K562 (cell line): Measurements from ENCODE around the gene RTN4. TPM values are rescaled to one million over a fixed set of nuclear protein-coding genes. Genes with fewer than 3 reads are reported as not detected.

Experiments used
- CREM ChIP-seq: IDR thresholded peaks from 2 replicates; pipeline ENCODE4 v1.6.1; 2014; ENCODE audit warnings: antibody characterized with exemption, low read depth
- MTA2 ChIP-seq: fragments of 450-650 bp; IDR thresholded peaks from 2 replicates; pipeline ENCODE4 v1.6.1; 2016; ENCODE audit warnings: low read depth
- NR1H2 ChIP-seq: sonication (generic); formaldehyde crosslinking; IDR thresholded peaks from 2 replicates; pipeline ENCODE4 v1.4.0; 2020; ENCODE audit warnings: mild to moderate bottlenecking, missing genetic modification reagents
- ZEB2 ChIP-seq: fragments of 450-650 bp; IDR thresholded peaks from 2 replicates; pipeline ENCODE4 v1.6.1; 2016
- polyA plus RNA-seq, 8 experiments: library from polyadenylated mRNA; depleted of rRNA in 4 of 8; stranded (reverse) in 5 of 8; unstranded in 3 of 8; fragments of >200 nt; fragmentation: Nextera tagmentation in 2 of 8; fragmentation: Illumina TruSeq in 1 of 8; extraction: Ambion mirVana in 2 of 8; extraction: Trizol in 1 of 8; gene quantifications; 2 replicates each; pipeline versions ENCODE4 v1.2.1 to v1.2.3, GENCODE V29; 2011 to 2014; ENCODE audit warnings: inconsistent platforms in 1 of 8, missing spikeins in 1 of 8
- total RNA-seq, 7 experiments: library from RNA; depleted of rRNA in 6 of 7; stranded (reverse); fragments of >200 nt in 6 of 7; fragmentation: Illumina TruSeq in 2 of 7; extraction: Trizol in 2 of 7; gene quantifications; 2 replicates each; pipeline versions ENCODE4 v1.2.1 to v1.2.3, GENCODE V29; 2011 to 2021; ENCODE audit warnings: low replicate concordance in 1 of 7
- TF ChIP-seq, protein P1 (sequence below): fragments of 450-650 bp; IDR thresholded peaks from 2 replicates; pipeline ENCODE4 v1.6.1; 2016; ENCODE audit warnings: mild to moderate bottlenecking, moderate library complexity
- TF ChIP-seq, protein P2 (sequence below): sonication (generic); formaldehyde crosslinking; IDR thresholded peaks from 2 replicates; pipeline ENCODE4 v1.8.1; 2023; ENCODE audit warnings: mild to moderate bottlenecking, missing genetic modification reagents
- TF ChIP-seq, protein P3 (sequence below): fragments of 450-650 bp; formaldehyde crosslinking; IDR thresholded peaks from 2 replicates; pipeline ENCODE4 v1.4.0; 2022; ENCODE audit warnings: missing genetic modification characterization
- TF ChIP-seq, protein P4 (sequence below), 2 experiments: fragments of 450-650 bp in 1 of 2; sonication (generic) in 1 of 2; formaldehyde crosslinking in 1 of 2; IDR thresholded peaks in 1 of 2; conservative IDR thresholded peaks in 1 of 2; 2 replicates each; pipeline versions ENCODE4 v1.6.1 to v1.8.1; 2016 to 2023; ENCODE audit warnings: mild to moderate bottlenecking in 2 of 2, moderate library complexity in 2 of 2, inconsistent platforms in 1 of 2, missing genetic modification reagents in 1 of 2

RTN4 gene
- total and polyA plus RNA-seq, 9 of the 15 experiments (the other 6 are each of a cell fraction or from before 2014, with no cell fraction given), result 73.0 to 248 (median 116) TPM

DNA sequence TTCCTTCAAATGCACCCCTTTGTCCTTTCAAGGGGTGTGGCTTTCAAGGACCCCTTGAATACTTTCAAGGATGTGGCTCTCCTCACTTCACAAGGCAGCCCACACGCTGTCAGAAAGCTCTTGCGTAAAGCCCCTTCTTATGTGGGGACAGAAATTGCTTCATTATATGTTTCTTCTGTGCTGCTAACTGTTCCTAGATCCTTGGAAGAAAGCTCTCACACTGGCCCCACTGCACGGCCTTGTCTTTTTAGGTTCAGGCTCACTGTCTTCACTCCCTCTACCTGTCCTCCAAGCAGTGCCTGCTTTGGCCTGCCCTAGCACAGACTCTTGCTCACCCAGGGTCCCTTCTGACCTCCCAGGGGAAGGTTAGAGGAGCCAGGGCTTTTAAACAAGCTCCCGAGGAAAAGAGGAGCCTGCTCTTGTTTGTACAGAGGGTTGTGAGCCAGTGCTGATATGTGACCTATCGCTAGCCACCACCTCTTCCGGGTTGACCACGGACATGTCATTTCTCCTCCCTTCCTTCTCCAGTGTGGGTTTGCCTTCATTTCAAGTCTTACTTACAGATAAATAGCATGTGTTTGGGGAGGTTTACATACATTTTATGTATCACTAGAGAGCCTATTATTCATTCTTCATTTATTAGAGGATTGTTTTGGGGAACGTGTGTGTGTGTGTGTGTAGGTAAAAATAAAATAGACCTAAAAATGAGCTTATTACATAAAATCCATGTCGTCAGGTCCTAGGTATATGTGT, 94.7 kb downstream of the RTN4 start (continued):
- TF ChIP-seq CREM (peak; percentile 9; the same call in 1 of the 2 replicates), NR1H2 (CRISPR knock-in tag) (0 out of 2 replicates have a peak, but pooled peaks have one; percentile 53), MTA2 (0 out of 2 replicates have a peak, but pooled peaks have one; percentile 23), ZEB2 (no peak)
- TF ChIP-seq, protein P1, sequence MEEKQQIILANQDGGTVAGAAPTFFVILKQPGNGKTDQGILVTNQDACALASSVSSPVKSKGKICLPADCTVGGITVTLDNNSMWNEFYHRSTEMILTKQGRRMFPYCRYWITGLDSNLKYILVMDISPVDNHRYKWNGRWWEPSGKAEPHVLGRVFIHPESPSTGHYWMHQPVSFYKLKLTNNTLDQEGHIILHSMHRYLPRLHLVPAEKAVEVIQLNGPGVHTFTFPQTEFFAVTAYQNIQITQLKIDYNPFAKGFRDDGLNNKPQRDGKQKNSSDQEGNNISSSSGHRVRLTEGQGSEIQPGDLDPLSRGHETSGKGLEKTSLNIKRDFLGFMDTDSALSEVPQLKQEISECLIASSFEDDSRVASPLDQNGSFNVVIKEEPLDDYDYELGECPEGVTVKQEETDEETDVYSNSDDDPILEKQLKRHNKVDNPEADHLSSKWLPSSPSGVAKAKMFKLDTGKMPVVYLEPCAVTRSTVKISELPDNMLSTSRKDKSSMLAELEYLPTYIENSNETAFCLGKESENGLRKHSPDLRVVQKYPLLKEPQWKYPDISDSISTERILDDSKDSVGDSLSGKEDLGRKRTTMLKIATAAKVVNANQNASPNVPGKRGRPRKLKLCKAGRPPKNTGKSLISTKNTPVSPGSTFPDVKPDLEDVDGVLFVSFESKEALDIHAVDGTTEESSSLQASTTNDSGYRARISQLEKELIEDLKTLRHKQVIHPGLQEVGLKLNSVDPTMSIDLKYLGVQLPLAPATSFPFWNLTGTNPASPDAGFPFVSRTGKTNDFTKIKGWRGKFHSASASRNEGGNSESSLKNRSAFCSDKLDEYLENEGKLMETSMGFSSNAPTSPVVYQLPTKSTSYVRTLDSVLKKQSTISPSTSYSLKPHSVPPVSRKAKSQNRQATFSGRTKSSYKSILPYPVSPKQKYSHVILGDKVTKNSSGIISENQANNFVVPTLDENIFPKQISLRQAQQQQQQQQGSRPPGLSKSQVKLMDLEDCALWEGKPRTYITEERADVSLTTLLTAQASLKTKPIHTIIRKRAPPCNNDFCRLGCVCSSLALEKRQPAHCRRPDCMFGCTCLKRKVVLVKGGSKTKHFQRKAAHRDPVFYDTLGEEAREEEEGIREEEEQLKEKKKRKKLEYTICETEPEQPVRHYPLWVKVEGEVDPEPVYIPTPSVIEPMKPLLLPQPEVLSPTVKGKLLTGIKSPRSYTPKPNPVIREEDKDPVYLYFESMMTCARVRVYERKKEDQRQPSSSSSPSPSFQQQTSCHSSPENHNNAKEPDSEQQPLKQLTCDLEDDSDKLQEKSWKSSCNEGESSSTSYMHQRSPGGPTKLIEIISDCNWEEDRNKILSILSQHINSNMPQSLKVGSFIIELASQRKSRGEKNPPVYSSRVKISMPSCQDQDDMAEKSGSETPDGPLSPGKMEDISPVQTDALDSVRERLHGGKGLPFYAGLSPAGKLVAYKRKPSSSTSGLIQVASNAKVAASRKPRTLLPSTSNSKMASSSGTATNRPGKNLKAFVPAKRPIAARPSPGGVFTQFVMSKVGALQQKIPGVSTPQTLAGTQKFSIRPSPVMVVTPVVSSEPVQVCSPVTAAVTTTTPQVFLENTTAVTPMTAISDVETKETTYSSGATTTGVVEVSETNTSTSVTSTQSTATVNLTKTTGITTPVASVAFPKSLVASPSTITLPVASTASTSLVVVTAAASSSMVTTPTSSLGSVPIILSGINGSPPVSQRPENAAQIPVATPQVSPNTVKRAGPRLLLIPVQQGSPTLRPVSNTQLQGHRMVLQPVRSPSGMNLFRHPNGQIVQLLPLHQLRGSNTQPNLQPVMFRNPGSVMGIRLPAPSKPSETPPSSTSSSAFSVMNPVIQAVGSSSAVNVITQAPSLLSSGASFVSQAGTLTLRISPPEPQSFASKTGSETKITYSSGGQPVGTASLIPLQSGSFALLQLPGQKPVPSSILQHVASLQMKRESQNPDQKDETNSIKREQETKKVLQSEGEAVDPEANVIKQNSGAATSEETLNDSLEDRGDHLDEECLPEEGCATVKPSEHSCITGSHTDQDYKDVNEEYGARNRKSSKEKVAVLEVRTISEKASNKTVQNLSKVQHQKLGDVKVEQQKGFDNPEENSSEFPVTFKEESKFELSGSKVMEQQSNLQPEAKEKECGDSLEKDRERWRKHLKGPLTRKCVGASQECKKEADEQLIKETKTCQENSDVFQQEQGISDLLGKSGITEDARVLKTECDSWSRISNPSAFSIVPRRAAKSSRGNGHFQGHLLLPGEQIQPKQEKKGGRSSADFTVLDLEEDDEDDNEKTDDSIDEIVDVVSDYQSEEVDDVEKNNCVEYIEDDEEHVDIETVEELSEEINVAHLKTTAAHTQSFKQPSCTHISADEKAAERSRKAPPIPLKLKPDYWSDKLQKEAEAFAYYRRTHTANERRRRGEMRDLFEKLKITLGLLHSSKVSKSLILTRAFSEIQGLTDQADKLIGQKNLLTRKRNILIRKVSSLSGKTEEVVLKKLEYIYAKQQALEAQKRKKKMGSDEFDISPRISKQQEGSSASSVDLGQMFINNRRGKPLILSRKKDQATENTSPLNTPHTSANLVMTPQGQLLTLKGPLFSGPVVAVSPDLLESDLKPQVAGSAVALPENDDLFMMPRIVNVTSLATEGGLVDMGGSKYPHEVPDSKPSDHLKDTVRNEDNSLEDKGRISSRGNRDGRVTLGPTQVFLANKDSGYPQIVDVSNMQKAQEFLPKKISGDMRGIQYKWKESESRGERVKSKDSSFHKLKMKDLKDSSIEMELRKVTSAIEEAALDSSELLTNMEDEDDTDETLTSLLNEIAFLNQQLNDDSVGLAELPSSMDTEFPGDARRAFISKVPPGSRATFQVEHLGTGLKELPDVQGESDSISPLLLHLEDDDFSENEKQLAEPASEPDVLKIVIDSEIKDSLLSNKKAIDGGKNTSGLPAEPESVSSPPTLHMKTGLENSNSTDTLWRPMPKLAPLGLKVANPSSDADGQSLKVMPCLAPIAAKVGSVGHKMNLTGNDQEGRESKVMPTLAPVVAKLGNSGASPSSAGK, result peak; percentile 42
- TF ChIP-seq, protein P2, sequence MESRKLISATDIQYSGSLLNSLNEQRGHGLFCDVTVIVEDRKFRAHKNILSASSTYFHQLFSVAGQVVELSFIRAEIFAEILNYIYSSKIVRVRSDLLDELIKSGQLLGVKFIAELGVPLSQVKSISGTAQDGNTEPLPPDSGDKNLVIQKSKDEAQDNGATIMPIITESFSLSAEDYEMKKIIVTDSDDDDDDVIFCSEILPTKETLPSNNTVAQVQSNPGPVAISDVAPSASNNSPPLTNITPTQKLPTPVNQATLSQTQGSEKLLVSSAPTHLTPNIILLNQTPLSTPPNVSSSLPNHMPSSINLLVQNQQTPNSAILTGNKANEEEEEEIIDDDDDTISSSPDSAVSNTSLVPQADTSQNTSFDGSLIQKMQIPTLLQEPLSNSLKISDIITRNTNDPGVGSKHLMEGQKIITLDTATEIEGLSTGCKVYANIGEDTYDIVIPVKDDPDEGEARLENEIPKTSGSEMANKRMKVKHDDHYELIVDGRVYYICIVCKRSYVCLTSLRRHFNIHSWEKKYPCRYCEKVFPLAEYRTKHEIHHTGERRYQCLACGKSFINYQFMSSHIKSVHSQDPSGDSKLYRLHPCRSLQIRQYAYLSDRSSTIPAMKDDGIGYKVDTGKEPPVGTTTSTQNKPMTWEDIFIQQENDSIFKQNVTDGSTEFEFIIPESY, result no peak
- TF ChIP-seq, protein P3, sequence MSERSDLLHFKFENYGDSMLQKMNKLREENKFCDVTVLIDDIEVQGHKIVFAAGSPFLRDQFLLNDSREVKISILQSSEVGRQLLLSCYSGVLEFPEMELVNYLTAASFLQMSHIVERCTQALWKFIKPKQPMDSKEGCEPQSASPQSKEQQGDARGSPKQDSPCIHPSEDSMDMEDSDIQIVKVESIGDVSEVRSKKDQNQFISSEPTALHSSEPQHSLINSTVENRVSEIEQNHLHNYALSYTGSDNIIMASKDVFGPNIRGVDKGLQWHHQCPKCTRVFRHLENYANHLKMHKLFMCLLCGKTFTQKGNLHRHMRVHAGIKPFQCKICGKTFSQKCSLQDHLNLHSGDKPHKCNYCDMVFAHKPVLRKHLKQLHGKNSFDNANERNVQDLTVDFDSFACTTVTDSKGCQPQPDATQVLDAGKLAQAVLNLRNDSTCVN (CRISPR knock-in tag), result no peak
- TF ChIP-seq, protein P4, sequence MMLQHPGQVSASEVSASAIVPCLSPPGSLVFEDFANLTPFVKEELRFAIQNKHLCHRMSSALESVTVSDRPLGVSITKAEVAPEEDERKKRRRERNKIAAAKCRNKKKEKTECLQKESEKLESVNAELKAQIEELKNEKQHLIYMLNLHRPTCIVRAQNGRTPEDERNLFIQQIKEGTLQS (IDR thresholded peaks at IDR 0.05), result no peak; the same call in 1 of the 2 replicates
- TF ChIP-seq, protein P4 (CRISPR knock-in tag; conservative IDR thresholded peaks at IDR 0.05), result no peak
